Measurements from ENCODE around the gene RHEB.

The RHEB gene

GRCh38 chr7:151470711-151471110 is 49.0 kb downstream of the RHEB start:
- DNase-seq (ENCODE audit: low spot score): no peak

- no peak for DNase-seq (ENCODE audit: low spot score)
Measured at GRCh38 chr7:151469281-151469680, 50.4 kb downstream of the RHEB start.

GRCh38 chr7:151468217-151469018 is 51.3 kb downstream of the RHEB start:
- DNase-seq (ENCODE audit: low spot score): no peak

- no peak for DNase-seq (ENCODE audit: low spot score)
Measured at GRCh38 chr7:151465169-151465568, 54.5 kb downstream of the RHEB start.

GRCh38 chr7:151462306-151462779 is 57.4 kb downstream of the RHEB start:
- no peak for DNase-seq (ENCODE audit: low spot score)

- no peak for DNase-seq (ENCODE audit: low spot score)
Measured at GRCh38 chr7:151461942-151462230, 57.8 kb downstream of the RHEB start.

GRCh38 chr7:151461096-151461941 is 58.4 kb downstream of the RHEB start:
- DNase-seq (ENCODE audit: low spot score): no peak

- no peak for DNase-seq (ENCODE audit: low spot score)
Measured at GRCh38 chr7:151460474-151460855, 59.2 kb downstream of the RHEB start.

GRCh38 chr7:151459726-151460473 is 59.8 kb downstream of the RHEB start:
- peak; percentile 83 for DNase-seq (ENCODE audit: low spot score)

- no peak for DNase-seq (ENCODE audit: low spot score)
Measured at GRCh38 chr7:151457534-151457933, 62.2 kb downstream of the RHEB start.

- no peak for DNase-seq (ENCODE audit: low spot score)
Measured at GRCh38 chr7:151456782-151457181, 62.9 kb downstream of the RHEB start.

GRCh38 chr7:151456276-151456675 is 63.4 kb downstream of the RHEB start:
- DNase-seq (ENCODE audit: low spot score): no peak

- no peak for DNase-seq (ENCODE audit: low spot score)
Measured at GRCh38 chr7:151455690-151456089, 64.0 kb downstream of the RHEB start.

- no peak for DNase-seq (ENCODE audit: low spot score)
Measured at GRCh38 chr7:151454932-151455530, 64.7 kb downstream of the RHEB start.

- DNase-seq (ENCODE audit: low spot score): no peak
Measured at GRCh38 chr7:151454305-151454704, 65.4 kb downstream of the RHEB start.

GRCh38 chr7:151453326-151453791 is 66.3 kb downstream of the RHEB start:
- DNase-seq (ENCODE audit: low spot score): no peak

GRCh38 chr7:151452680-151453325 is 66.9 kb downstream of the RHEB start:
- DNase-seq (ENCODE audit: low spot score): no peak

GRCh38 chr7:151451626-151452571 is 67.8 kb downstream of the RHEB start:
- no peak for DNase-seq (ENCODE audit: low spot score)

GRCh38 chr7:151451156-151451555 is 68.5 kb downstream of the RHEB start:
- no peak for DNase-seq (ENCODE audit: low spot score)

- no peak for DNase-seq (ENCODE audit: low spot score)
Measured at GRCh38 chr7:151449990-151450389, 69.7 kb downstream of the RHEB start.

All from AG08396 (cell line).